ENCODE measurements around the gene G3BP2. TPM values are rescaled to one million over a fixed set of nuclear protein-coding genes. Genes with fewer than 3 reads are reported as not detected.
"Not testable (repeated sequence)": the region's sequence is repeated elsewhere in the genome, so short reads cannot be mapped to it uniquely, and the experiment has no call there.

G3BP2 gene
- 203 and 210 TPM in 2 replicates for total RNA-seq
- polyA plus RNA-seq = 181 and 194 TPM in 2 replicates

GRCh38 chr4:75673027-75673958, at the start of gene G3BP2:
TSS of gene G3BP2 (minus strand) at chr4:75673411. CDS start at chr4:75662025, 11,386 bp downstream.
- H3K9me3 ChIP-seq (ENCODE audit: low read depth) = no peaks in the 10 kb centered on the region

GRCh38 chr4:75722417-75722816, 49.2 kb upstream of the G3BP2 start:
- Histone ChIP-seq H3K4me3 (peak overlapping the region; percentile 95), H3K27ac (no peak overlapping the region), H3K36me3 (peaks cover 4% of the 10 kb centered on the region), H3K27me3 (no peaks in the 10 kb centered on the region), H3K4me1 (ENCODE audit: low read depth) (peaks cover 27% of the 10 kb centered on the region), H3K9me3 (ENCODE audit: low read depth) (no peaks in the 10 kb centered on the region)
- no peak for DNase-seq (ENCODE audit: low read depth in 1 of 2, low spot score in 1 of 2)
- no peak for TF ChIP-seq CTCF (IDR thresholded peaks at IDR 0.05; ENCODE audit: low read depth, low read length)

More at GRCh38 chr4:75673027-75673958, at the start of gene G3BP2:
- no peaks in the 10 kb centered on the region for H3K27me3 ChIP-seq
- no peaks in the 10 kb centered on the region for H3K36me3 ChIP-seq
- peak within 1 kb of the TSS; percentile 97 for H3K27ac ChIP-seq
- peak within 1 kb of the TSS; percentile 95 for H3K4me3 ChIP-seq
- H3K4me1 ChIP-seq (ENCODE audit: low read depth) = peaks cover 38% of the 10 kb centered on the region
- no peak for TF ChIP-seq CTCF (IDR thresholded peaks at IDR 0.05; ENCODE audit: low read depth, low read length)
- peak; percentile 98 to 99 for DNase-seq (ENCODE audit: low read depth in 1 of 2, low spot score in 1 of 2)

GRCh38 chr4:75718529-75718928, 45.3 kb upstream of the G3BP2 start:
- H3K4me3 ChIP-seq = no peak overlapping the region
- DNase-seq (ENCODE audit: low read depth in 1 of 2, low spot score in 1 of 2) = no peak
- TF ChIP-seq CTCF (IDR thresholded peaks at IDR 0.05; ENCODE audit: low read depth, low read length) = no peak

GRCh38 chr4:75717408-75717807, 44.2 kb upstream of the G3BP2 start:
- no peak for DNase-seq (ENCODE audit: low read depth in 1 of 2, low spot score in 1 of 2)
- no peak for TF ChIP-seq CTCF (IDR thresholded peaks at IDR 0.05; ENCODE audit: low read depth, low read length)
- Histone ChIP-seq H3K4me1 (ENCODE audit: low read depth) (peaks cover 4% of the 10 kb centered on the region), H3K9me3 (ENCODE audit: low read depth) (no peaks in the 10 kb centered on the region), H3K36me3 (peaks cover 4% of the 10 kb centered on the region), H3K4me3 (no peak overlapping the region), H3K27ac (no peak overlapping the region), H3K27me3 (no peaks in the 10 kb centered on the region)

More at GRCh38 chr4:75718529-75718928, 45.3 kb upstream of the G3BP2 start:
- peaks cover 4% of the 10 kb centered on the region for H3K36me3 ChIP-seq
- H3K4me1 ChIP-seq (ENCODE audit: low read depth) = peaks cover 15% of the 10 kb centered on the region
- H3K27me3 ChIP-seq = no peaks in the 10 kb centered on the region
- H3K27ac ChIP-seq = no peak overlapping the region
- no peaks in the 10 kb centered on the region for H3K9me3 ChIP-seq (ENCODE audit: low read depth)

- not testable (repeated sequence) for H3K4me1 ChIP-seq (ENCODE audit: low read depth); H3K36me3 ChIP-seq; DNase-seq (ENCODE audit: low read depth in 1 of 2, low spot score in 1 of 2); H3K27me3 ChIP-seq; H3K27ac ChIP-seq; H3K9me3 ChIP-seq (ENCODE audit: low read depth); H3K4me3 ChIP-seq
Observed at GRCh38 chr4:75716054-75716453, 42.8 kb upstream of the G3BP2 start.
